Measurements from ENCODE around the gene CLDN24. TPM values are rescaled to one million over a fixed set of nuclear protein-coding genes. Genes with fewer than 3 reads are reported as not detected.

The CLDN24 gene
- total and polyA plus RNA-seq, 2 donors (not counting 3 experiments of a cell fraction or from before 2014, with no cell fraction given) = not detected

DNA sequence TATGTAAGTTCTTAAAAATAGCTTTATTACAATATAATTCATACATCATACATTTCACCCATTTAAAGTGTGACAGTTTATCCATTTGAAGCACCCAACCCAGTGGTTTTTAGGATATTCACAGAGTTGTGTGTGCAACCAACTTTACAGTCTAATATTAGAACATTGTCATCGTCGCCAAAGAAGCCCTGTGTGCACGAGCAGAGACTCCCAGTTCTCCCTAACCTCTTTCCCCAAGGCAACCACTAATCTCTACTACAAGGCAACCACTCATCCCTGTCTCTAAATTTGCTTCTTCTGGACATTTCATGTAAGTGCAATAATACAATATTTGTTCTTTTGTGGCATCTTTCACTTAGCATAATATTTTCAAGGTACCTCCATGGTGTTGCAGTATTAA is 49.8 kb downstream of the CLDN24 start:
- Histone ChIP-seq H3K9ac (replicated peaks; ENCODE audit: extremely low read depth, insufficient read depth, low read length) (no peak overlapping the region), H4K20me1 (replicated peaks; ENCODE audit: control insufficient read depth, extremely low read depth, insufficient read depth, low read length) (no peaks in the 10 kb centered on the region), H3K79me2 (ENCODE audit: control insufficient read depth, insufficient read depth, low read length) (no peaks in the 10 kb centered on the region), H3K9me3 (replicated peaks; ENCODE audit: control insufficient read depth, insufficient read depth, low read length) (peaks cover 1% of the 10 kb centered on the region), H3K9me1 (replicated peaks; ENCODE audit: control insufficient read depth, extremely low read depth, insufficient read depth, low read length) (no peaks in the 10 kb centered on the region), H3K4me2 (ENCODE audit: insufficient read depth, low read length) (no peak overlapping the region), H3K27ac (ENCODE audit: insufficient read depth, low read depth, low read length) (no peak overlapping the region), H3K4me1 (ENCODE audit: control insufficient read depth, extremely low read depth, insufficient read depth, low read length) (no peaks in the 10 kb centered on the region), H2AFZ (ENCODE audit: low read depth, low read length) (no peak overlapping the region), H3K36me3 (ENCODE audit: control insufficient read depth in 2 of 2, extremely low read depth in 1 of 2, insufficient read depth in 2 of 2, low read length in 2 of 2) (peaks cover 2 to 4% of the 10 kb centered on the region in 2 experiments), H3K4me3 (replicated peaks in 1 of 3; ENCODE audit: insufficient read depth in 1 of 3, low read depth in 1 of 3, low read length in 3 of 3) (no peak overlapping the region), H3K27me3 (ENCODE audit: control insufficient read depth in 2 of 2, insufficient read depth in 2 of 2, low read length in 2 of 2) (no peaks in the 10 kb centered on the region)
- DNase-seq (ENCODE audit: low read depth, low spot score) = no peak
- no TSS peak for BruUV-seq (replicated peaks)
- ChIA-PET CTCF (interaction anchor here (0.8 to 3.5 kb wide), 5 partner anchors 8 to 199 kb away, joined by 3 to 12 read pairs (median 5); no protein-coding TSS in a partner anchor), POLR2A (no interaction called here)
- no peak for FAIRE-seq
- intact Hi-C loops (cut with micrococcal nuclease) (no loop called here), dilution Hi-C loops (cut with MboI; ENCODE audit: extremely low pct_ligation_motif_present, low sequenced_read_pairs) (loop anchor here (25.0 kb wide), 1 partner anchor 360 kb away; the partner anchor contains the start of gene DCTD)
- TF ChIP-seq JUN (IDR thresholded peaks at IDR 0.05; ENCODE audit: borderline replicate concordance, insufficient read depth, insufficient read length, low read depth) (no peak), EZH2 (IDR thresholded peaks at IDR 0.05; ENCODE audit: borderline replicate concordance, low read depth, low read length, severe bottlenecking) (no peak), GATA2 (IDR thresholded peaks at IDR 0.05; ENCODE audit: insufficient read depth, insufficient read length, low read depth, low read length) (no peak), MYC (IDR thresholded peaks at IDR 0.05; ENCODE audit: low read depth, low read length) (no peak), POLR2AphosphoS5 (IDR thresholded peaks at IDR 0.05; ENCODE audit: insufficient read depth, low read depth, low read length) (no peak), FOS (IDR thresholded peaks at IDR 0.05; ENCODE audit: borderline replicate concordance, insufficient read depth, low read length) (no peak), POLR2A (IDR thresholded peaks at IDR 0.05; ENCODE audit: low read depth, low read length) (no peak)
- TF ChIP-seq, protein P1, sequence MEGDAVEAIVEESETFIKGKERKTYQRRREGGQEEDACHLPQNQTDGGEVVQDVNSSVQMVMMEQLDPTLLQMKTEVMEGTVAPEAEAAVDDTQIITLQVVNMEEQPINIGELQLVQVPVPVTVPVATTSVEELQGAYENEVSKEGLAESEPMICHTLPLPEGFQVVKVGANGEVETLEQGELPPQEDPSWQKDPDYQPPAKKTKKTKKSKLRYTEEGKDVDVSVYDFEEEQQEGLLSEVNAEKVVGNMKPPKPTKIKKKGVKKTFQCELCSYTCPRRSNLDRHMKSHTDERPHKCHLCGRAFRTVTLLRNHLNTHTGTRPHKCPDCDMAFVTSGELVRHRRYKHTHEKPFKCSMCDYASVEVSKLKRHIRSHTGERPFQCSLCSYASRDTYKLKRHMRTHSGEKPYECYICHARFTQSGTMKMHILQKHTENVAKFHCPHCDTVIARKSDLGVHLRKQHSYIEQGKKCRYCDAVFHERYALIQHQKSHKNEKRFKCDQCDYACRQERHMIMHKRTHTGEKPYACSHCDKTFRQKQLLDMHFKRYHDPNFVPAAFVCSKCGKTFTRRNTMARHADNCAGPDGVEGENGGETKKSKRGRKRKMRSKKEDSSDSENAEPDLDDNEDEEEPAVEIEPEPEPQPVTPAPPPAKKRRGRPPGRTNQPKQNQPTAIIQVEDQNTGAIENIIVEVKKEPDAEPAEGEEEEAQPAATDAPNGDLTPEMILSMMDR (IDR thresholded peaks at IDR 0.05; ENCODE audit: extremely low read depth in 1 of 2, insufficient read depth in 1 of 2, low read depth in 1 of 2, low read length in 2 of 2) = no peak
- TF ChIP-seq, protein P2, sequence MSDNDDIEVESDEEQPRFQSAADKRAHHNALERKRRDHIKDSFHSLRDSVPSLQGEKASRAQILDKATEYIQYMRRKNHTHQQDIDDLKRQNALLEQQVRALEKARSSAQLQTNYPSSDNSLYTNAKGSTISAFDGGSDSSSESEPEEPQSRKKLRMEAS (IDR thresholded peaks at IDR 0.05; ENCODE audit: insufficient read depth, insufficient read length) = no peak

Other genes starting within 250 kb of the CLDN24 start
- 51.8 and 52.2 TPM in 2 replicates for gene WWC2, start 223.2 kb downstream of the CLDN24 start, total RNA-seq
- 10.2 and 12.9 TPM in 2 replicates for gene WWC2, start 223.2 kb downstream of the CLDN24 start, polyA plus RNA-seq
- gene CLDN22, start 2.1 kb downstream of the CLDN24 start, total RNA-seq = not detected in 2 replicates
- not detected in 2 replicates for gene CLDN22, start 2.1 kb downstream of the CLDN24 start, polyA plus RNA-seq
- 10.4 and 12.8 TPM in 2 replicates for gene CDKN2AIP, start 122.2 kb upstream of the CLDN24 start, total RNA-seq
- gene CDKN2AIP, start 122.2 kb upstream of the CLDN24 start, polyA plus RNA-seq = 4.7 and 5.1 TPM in 2 replicates
- gene ING2, start 182.6 kb upstream of the CLDN24 start, total RNA-seq = 7.0 and 8.4 TPM in 2 replicates
- gene ING2, start 182.6 kb upstream of the CLDN24 start, polyA plus RNA-seq = 1.9 and 2.7 TPM in 2 replicates